ENCODE results near the gene ZBTB20.

- TF ChIP-seq, protein P1, sequence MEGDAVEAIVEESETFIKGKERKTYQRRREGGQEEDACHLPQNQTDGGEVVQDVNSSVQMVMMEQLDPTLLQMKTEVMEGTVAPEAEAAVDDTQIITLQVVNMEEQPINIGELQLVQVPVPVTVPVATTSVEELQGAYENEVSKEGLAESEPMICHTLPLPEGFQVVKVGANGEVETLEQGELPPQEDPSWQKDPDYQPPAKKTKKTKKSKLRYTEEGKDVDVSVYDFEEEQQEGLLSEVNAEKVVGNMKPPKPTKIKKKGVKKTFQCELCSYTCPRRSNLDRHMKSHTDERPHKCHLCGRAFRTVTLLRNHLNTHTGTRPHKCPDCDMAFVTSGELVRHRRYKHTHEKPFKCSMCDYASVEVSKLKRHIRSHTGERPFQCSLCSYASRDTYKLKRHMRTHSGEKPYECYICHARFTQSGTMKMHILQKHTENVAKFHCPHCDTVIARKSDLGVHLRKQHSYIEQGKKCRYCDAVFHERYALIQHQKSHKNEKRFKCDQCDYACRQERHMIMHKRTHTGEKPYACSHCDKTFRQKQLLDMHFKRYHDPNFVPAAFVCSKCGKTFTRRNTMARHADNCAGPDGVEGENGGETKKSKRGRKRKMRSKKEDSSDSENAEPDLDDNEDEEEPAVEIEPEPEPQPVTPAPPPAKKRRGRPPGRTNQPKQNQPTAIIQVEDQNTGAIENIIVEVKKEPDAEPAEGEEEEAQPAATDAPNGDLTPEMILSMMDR (IDR thresholded peaks at IDR 0.05; ENCODE audit: low read depth, low read length, missing input control): no peak
- TF ChIP-seq SP1 (IDR thresholded peaks at IDR 0.05): no peak
- no peak for TF ChIP-seq ZBTB33 (IDR thresholded peaks at IDR 0.05)
These were observed 719.6 kb downstream of the ZBTB20 start for GRCh38 chr3:114427285-114428043.

Data from liver (tissue), 3 donors.